ENCODE results near the gene GBP7. TPM values are rescaled to one million over a fixed set of nuclear protein-coding genes. Genes with fewer than 3 reads are reported as not detected.

The GBP7 gene
- total RNA-seq, 2 donors from 2014 or later = not detected

Other genes with a start within 250 kb of the GBP7 start
- 10 to 100 TPM; 15.2 to 20.7 TPM for gene KYAT3, start 183.4 kb downstream of the GBP7 start, total RNA-seq
- gene RBMXL1, start 183.4 kb downstream of the GBP7 start, total RNA-seq = 10 to 100 TPM; 20.5 to 25.5 TPM
- gene GBP3, start 153.1 kb downstream of the GBP7 start, total RNA-seq = 10 to 100 TPM; 18.3 to 21.9 TPM
- 10 to 100 TPM; 27.3 to 29.4 TPM for gene GBP1, start 110.8 kb downstream of the GBP7 start, total RNA-seq
- gene GBP2, start 49.9 kb downstream of the GBP7 start, total RNA-seq = 10 to 100 TPM; 88.4 to 98.8 TPM
- 10 to 100 TPM; 34.1 to 35.9 TPM for gene GBP4, start 22.9 kb upstream of the GBP7 start, total RNA-seq
- 100 to 1,000 TPM; 122 to 132 TPM for gene GBP5, start 96.9 kb upstream of the GBP7 start, total RNA-seq
- under 1 TPM; 0.17 to 0.23 TPM for gene GBP6, start 188.1 kb upstream of the GBP7 start, total RNA-seq